GM18868 (cell line): ENCODE data around the gene MAPKBP1.

ENCODE experiments used
- ATAC-seq: cut with Tn5 transposase; IDR thresholded peaks from one replicate; pipeline ENCODE4 v1.9.1; 2021; ENCODE audit warnings: mild to moderate bottlenecking, moderate library complexity; ENCODE audit not compliant: unreplicated experiment

MAPKBP1 gene

DNA sequence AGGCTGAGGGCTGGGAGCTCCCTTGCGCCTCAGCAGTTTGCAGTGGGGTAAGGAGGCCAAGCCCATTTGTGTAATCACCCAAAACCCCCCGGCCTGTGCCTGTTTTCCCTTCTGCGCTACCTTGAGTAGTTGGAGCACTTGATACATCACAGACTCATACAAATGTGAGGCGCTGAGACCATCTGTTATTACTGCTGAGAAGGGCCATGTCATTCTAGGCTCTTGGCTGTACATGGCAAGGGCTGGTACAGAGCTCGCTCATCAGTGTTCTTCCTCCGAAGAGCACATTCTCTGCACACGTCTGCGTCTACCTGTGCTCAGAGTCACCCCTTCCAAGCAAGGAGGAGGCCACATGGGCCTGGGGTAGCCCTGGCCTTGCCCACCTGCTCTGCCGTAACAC lies 73.7 kb downstream of the MAPKBP1 start:
- no peak for ATAC-seq

DNA sequence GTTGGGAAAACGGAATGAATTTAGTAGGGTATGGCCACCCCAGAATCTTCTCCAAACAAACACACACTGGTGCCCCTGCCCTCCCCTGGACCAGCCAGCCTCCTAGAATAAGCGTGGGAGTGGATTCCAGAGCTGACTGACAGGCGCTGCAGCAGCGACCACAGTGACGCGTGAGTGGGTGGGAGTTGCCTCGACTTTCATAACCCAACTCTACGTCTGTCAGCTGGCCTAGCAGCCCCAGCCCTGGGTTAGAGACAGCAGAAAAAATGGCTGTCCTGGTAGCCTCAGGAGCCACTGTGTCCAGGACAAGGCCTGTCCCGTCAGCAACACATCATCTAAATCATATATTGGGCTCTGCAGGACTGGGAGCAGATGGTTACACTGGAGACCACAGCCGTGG lies 74.3 kb downstream of the MAPKBP1 start:
- ATAC-seq: no peak

DNA sequence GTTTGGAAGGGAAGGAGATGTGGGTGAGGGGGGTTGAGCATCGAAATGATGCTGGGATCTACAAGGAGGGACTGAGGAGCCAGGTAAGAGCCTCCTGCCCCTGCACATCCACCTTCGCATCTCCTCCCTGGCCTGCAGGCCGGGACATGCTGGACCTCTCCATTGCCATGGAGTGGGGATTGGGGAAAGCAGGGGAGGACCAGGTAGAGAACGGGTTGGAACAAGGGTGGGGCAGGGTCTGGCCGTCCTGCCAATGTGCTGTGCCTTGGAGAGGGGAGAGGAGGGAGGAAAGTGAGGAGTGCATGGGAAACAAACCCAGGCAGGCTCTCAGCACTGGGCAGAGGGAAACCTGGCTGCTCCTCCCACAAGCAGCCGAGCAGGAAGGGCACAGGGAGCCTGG lies 74.9 kb downstream of the MAPKBP1 start:
- ATAC-seq: no peak

DNA sequence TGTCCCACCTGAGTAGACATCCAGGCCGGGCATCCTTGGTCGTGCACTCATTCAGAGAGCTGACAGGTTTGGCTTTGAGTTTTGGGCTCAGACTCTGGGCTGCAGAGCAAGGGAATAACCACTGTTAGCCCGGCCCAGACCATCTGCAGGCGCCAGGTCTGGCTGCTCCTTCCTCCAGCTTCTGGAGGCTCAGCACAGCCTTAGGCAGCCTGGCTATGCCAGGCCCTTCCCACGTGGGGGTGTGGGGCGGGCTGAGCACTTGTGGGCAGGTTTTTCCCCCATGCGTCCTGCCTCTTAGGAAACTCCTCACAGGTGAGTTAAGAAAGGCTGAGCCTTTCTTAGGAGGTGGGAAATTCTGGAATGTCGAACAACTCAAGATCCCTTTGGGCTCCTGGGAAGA lies 75.6 kb downstream of the MAPKBP1 start:
- ATAC-seq: no peak

DNA sequence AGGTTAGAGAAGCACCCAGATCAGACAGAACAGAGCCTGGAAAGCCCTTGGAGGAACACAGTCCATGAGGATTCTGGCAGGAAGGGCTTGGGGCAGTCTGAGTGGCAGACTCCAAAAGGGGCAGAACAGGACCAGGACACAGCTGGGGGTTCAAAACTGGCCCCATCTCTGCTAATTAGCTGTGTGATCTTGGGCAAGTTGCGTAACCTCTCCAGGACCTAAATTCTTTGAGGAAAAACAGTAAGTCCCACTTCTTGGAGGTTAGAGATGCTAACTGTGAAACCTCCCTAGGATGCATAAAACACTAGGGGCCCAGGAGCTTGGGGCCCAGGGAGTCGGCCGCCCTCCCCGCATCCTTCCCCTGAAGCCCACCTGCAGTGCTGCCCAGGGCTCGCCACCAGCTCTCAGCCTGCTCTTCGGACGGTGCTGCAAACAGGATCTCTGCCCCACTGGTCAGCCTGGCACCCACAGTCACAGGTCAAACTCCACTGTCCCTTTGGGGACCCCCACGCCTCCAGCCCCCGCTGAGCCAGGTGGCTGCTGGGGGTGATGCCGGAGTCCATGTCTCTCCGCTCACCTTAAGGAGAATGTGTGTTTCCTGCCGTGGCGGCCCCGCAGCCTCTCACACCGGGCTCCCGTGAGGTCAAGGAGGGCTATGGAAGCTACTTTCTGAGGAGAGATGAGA lies 76.3 kb downstream of the MAPKBP1 start:
- no peak for ATAC-seq

DNA sequence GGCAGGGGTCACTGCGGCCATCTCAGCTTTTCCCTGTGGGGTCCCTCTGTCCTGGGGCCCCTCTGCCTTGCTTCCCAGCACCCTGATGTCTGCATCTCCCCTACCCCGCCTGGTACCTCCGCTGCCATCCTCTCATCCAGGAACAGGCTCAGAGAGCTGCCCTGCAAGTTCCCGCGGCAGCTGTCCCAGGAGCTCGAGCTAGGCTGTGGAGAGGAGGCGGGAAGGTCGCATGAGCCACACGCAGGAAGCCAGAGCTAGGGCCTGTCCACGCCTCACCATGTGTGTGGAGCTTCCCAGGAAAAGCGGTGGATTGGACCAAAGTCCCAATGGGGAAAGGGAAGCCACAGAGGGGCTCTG lies 76.9 kb downstream of the MAPKBP1 start:
- ATAC-seq: no peak

DNA sequence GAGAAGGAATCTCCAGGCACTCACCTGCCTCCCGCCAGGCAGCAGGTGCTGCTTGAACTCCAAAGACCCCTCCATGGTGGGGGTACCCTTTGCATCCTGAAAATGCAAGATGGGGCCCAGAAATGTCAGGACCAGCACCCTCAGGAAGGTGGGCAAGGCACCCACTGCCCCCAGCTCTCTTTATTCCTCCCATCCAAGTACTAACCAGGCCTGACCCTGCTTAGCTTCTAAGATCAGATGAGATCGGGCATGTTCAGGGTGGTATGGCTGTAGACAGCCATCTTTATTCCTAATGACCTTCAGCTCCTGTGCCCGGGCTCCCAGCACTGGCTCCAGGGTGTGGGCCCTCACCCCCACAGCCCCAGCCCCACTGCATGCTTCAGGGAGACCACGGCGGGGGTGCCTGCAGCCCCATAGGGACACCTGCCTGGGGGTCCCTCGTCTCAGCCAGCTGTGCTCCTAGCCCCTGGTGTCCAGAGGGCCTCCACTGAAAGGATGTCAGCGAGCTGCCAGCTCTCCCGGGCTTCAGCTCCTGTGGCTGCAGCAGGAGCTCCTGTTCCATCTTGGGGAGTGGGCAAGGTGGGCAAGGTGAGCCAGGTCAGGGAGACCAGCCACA lies 77.6 kb downstream of the MAPKBP1 start:
- no peak for ATAC-seq

DNA sequence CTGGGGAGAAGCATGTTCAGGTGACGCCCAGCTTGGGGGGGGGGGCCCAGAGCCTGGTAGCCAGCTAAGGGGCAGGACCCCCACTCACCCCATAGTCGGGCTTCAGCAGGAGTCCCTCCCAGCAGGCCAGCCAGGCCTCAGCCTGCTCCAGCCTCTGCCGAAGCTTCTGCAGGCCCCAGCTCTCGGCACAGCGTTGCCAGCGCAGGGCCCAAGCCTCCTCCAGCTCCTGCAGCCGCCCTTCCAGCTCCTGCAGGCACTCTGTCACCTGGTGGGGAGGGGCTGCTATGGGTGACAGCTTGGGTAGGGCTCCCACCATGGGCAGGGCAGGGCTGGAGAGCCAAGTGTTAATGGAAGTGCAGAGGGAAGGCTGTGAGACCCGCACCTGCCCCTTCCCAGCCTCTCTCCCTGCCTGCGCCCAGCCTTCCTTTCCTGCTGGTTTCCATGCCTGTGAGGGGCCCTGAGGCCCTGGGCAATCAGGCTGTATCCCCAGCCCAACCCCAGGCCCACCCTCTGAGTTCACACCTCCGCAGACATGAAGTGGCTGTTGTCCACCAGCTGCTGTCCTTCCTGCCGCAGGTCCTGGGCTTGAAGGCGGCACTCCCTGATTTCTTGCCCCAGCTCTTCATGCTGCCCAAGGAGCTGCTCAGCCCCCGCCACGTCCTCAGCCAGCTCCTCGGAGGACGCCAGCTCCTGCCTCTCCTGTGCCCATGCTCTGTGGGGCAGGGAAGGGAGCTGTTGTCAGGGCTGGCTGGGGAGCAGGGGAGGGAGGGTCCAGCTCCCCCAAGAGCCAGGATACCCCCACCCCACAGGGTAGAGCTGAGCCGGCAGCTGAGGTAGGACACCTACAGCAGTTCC lies 78.7 kb downstream of the MAPKBP1 start:
- ATAC-seq: no peak

DNA sequence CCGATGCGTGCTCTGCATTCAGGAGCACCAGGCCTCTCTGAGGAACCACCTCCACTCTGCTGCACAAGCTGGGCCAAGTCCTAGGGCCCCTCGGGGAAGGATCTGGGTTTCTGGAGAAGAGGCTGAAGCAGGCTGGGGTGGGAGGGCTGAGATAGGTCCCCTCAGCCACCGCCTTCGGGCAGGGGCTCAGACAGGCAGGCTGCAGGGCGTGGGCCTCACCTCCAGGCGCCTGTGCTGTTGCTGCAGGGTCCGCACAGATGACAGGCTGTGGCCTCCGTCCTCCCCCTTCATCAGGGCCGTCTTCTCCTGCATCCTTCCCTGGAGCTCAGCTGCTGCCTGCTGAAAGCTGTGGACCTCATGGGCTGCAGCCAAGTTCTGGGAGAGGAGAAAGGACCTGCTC lies 79.5 kb downstream of the MAPKBP1 start:
- ATAC-seq: no peak

DNA sequence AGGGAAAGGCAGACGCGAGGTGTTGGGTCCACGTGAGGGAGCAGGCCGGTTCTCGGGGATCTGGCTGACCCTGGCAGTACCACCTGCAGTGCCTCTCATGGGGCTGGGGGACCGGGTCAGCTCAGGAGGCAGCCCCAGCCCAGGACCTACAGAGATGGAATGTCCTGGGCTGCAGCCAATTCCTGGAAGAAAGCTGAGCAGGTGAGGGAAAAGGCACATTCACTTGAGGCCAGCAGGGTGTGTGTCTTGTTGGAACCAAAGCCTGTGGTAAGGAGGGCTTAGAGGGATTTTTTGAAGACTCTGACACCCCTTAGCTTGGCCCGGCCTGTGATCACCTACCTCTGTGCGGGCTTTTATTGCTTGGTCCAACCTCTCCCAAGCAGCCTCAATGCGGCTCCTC lies 80.2 kb downstream of the MAPKBP1 start:
- ATAC-seq: no peak

DNA sequence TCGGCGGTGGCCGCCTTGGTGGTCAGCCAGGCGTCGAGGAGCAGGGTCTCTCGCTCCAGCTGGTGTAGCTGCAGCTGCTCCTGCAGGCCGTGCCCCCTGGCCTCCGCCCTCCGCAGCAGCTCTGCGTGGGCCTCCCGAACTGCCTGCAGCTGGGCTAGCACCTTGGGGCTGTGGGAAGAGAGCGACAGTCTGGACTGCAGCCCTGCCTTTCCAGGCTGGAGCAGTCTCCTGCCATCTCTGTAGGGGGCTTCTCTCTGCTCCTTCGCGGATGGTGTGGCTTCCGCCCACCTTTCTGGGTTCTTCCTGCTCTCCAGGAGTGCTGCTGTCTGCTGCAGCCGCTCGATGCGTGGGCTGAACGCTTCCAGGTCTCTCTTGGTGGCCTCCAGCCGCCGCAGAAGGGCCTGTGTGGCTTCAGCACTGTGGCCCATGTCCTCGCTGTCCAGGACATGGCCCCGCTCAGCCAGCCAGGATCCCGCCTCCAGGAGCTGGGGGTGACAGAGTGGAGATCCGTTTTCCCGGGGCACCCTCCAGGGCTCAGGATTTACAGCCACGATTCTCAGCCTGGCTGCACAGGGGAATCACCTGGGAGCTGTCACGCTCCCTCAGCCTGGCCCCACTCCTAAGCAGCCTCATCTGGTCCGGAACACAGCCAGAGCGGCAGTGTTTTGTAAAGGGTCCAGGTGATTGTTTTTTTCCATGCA lies 81.1 kb downstream of the MAPKBP1 start:
- ATAC-seq: no peak

DNA sequence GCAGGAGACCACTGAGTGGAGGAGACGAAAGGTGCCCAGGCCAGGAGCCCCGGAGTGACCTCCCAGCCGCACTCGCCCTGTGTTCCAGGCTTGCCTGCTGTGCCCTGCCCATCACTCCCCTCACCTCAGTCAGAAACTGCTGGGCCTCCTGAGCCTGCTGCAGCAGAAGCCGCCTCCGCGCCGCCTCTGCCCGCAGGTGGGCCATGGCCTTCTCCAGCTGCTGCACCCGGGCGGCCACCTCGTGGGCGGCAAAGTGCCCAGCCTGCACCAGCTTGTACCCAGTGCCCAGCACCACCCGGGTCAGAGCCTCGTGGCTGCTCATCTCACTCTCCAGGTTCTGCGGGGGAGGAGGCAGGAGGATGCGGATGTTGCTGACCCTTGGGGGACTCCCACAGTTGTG lies 82.0 kb downstream of the MAPKBP1 start:
- no peak for ATAC-seq

DNA sequence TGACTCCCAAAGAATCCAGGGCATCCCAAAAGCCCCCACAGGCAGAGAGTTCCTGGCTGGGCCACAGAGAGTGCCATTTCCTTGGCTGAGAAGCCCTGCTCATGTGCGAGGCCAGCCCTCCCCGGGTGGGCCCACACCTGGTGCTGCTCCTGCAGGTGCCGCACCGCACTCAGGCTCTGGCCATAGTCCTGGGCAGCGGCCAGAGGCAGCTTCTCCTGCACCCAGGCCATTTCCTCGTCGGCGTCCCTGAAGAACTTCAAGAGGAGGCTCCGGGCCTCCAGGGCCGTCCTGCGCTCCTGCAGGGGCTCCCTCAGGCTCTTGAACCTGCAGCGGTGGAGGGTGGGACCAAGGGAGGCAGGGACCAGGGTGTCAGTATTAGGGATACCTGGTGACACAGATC lies 82.4 kb downstream of the MAPKBP1 start:
- ATAC-seq: no peak

DNA sequence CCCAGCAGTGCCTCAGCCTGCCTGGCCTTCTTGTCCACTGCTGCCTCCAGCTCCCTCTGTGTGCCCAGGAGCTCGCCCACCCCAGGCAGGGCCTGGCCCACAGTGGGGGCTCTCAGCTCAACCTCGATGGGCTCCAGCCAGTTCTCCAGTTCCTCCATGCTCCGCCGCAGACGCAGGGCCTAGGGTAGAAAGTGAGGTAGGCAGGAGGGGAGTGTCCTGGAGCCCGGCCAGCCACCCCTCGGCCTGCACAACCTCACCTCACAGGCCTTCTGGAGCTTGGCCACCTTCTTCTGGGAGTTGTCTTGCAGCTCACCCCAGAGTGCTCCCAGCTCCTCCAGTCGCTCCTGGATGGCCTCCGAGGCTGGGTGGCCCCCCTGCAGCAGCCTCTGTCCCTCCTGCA lies 83.0 kb downstream of the MAPKBP1 start:
- ATAC-seq: no peak

DNA sequence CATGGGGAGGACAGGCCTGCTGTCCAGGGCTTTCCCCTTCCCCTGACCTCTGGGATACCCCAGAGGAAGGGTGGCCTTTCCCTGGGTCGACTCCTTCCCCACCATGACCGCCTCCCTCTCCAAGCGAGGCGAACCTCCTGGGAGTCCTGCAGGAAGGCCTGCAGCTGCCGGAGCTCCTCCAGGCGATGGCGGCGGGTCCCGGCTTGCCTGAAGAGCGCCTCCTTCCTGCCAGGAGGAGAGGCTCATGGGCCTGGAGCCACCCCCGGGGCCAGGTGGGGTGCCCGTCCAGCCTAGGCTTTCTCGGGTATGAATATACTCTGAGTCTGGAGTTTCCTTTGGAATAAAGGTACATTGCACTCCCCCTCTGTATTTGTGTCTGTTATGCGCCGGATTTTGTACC lies 84.5 kb downstream of the MAPKBP1 start:
- ATAC-seq: no peak

DNA sequence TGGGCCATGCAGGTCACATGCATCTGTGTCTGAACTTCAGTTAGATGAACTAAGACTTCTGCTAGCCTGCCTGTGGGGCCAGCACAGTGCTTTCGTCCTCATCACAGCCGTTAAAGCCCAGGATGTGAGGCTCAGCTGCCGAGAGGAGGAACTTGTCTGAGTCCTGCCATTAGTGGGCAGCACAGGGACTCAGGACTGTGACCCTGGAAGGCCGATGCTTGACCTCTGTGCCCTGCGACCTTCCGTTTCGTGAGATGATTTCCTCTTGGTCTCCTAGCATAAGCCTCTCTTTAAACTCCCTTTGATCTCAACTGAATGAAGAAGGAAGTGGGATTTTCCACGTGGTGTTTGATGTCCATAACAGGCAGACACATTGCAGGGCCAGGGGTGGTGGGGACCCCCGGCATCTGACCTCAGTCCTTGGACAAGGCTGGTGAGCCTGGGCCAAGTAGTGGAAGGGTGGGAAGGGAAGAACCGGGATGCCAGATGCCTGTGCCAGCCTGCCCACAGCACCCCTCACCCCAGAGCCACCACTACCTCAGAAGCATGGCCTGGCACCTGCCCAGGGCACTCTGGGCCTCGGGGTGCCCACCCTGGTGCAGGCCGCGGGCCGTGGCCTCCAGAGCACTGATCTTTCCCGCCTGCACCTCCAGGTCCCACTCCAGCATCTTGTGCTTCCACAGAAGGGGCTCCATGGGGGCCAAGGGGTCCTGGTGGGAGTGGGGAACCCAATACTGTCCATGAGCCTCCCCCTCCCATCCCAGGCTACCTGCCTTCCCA lies 86.0 kb downstream of the MAPKBP1 start:
- ATAC-seq: no peak

DNA sequence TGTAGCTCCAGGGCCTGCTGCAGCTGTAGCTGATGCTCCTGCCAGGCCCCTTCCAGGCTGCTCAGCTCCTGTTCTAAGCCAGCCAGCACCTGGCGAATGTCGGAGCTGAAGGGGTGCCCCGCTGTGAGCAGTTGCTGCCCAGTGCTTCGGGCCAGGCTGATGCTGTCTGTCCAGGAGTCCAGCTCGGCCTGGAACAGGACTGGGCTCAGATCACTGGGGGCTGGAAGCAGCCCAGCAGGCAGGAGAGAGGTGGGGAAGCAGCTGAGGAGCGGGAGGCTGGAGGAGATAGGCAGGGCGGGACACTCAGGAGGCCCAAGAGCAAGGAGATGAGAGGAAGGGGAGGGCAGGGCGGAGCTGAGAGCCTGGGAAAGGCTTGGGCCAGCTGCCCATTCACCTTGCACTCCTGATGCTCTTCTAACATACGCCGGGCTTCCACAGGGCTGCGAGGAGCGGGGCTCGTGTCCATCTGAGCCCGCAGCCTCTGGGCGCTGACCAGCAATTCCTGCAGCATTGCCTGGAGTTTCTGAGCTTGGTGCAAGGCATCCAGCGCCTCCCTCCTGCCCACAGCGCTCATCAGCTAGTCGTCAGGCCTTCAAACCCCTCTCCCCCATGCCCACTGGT lies 87.6 kb downstream of the MAPKBP1 start:
- no peak for ATAC-seq

DNA sequence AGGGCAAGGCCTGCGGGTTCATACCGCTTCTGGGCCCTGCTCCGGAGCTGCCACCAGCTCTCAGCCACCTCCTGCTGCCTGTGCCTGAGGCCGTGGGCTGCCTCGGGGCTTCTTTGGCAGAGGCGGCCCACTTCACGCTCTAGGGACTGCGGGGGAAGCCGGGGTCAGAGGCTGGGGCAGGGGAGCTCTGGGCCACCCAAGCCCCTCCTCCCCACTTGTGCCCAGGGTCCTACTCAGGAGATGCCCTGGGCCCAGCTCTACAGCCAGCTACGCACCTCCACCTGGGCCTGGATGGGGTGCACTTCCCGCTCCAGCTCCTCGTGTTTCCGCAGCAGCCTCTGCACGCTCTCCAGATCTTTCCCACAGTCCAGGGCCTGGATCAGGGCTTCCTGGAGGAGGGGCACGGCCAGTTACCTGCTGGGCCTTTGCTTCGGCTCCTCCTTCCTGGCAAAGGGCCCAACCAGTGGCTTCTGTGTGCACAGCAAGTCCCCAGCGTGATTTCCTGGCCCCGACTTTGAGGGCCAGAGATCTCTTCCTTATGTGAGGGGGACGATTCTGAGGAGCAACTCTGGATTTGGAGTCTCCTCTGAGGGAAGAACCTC lies 88.3 kb downstream of the MAPKBP1 start:
- no peak for ATAC-seq

DNA sequence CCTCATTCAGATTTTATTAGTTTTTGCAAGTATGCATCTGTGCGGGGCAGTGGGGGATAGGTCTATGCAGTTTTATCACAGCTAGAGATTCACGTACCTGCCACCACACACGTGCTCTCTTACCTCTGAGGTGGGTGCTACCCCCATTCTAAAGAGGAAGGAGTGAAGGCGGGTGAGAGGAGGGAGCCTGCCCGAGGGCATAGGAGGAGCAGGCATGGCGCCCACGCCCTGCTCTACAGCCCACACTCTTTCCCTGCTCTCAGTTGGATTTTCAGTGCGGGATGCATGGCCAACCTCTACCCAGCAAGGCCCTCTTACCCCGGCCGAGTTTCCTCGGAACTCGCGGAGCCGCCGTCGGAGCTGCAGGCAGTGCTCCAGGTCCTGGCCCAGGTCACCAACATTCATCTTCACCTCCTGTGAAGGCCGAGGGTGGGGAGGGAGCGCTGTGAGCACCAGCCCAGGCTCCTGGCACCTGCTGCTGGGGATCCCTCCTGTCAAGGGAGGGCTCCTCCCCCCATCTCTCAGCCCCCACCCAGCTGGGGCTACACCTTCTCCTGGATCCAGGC lies 91.3 kb downstream of the MAPKBP1 start:
- ATAC-seq: no peak

DNA sequence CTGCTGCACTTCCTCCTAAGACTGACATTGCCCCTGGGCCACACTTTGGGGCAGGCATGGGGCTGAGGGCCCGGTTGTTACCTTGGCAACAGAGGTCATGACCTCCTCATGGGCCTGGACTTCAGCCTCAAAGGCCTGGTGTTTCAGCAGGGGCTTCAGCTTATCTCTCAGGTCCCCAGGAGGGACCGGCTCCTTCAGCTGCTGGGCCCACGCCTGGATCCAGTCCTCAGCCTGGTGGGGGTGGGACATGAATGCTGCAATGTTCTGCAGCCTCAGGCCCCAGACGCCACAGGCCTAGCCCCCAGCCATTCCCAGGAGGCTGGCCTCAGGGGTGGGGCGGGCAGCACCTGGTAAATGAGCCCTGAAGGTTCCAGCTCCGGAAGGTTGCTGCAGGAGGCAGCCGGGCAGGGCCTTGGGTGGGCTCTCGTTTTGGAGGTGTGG lies 92.0 kb downstream of the MAPKBP1 start:
- ATAC-seq: no peak
